Gastrocnemius medialis (tissue), 4 donors: ENCODE measurements around the gene SLC25A39.

Experiments used
- POLR2A ChIP-seq, 2 donors: fragments of 450-650 bp; IDR thresholded peaks; one replicate each; pipeline ENCODE4 v1.6.1; 2017; ENCODE audit warnings: antibody characterized with exemption in 2 of 2, mild to moderate bottlenecking in 2 of 2, moderate library complexity in 2 of 2
- TF ChIP-seq, protein P1 (sequence below), 5 experiments: fragments of 450-650 bp in 3 of 5; fragments of 200-600 bp in 2 of 5; sonication (generic) in 2 of 5; IDR thresholded peaks in 4 of 5; conservative IDR thresholded peaks in 1 of 5; 1 replicate in 4 of 5; 2 replicates in 1 of 5; pipeline ENCODE4 v1.5.1; 2016 to 2019; ENCODE audit warnings: antibody characterized with exemption in 5 of 5, mild to moderate bottlenecking in 3 of 5, moderate library complexity in 3 of 5

DNA sequence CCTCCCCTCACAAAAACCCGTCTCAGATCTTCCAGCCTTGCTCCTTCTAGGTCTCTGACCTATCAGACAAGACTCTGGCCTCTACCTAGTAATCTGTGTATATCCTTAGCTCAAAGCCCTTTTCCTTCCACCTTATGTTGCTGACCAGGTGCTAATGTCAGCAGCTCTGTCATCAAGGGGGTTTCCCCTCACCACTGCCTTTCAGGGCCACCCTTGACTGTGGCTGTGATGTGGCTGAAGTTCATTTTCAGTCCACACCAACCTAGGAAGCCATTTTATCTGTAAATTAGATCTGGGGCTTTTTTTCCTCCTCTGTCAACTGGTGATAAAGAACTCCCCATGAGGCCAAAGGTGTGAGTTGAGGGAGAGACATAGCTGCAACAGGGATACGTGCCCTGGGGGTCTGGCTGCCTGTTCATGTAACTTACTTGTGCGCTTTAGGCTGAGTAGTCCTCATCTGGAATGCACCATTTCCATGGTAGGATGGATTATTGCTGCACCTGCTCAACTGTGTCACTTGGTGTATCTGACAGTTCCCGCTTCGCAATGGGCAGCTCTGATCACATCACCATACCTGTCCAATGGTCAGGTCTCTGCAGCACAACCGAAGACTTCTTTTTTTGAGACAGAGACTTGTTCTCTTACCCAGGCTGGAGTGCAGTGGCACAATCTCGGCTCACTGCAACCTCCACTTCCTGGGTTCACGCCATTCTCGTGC, 31.0 kb downstream of the SLC25A39 start:
- TF ChIP-seq, protein P1, sequence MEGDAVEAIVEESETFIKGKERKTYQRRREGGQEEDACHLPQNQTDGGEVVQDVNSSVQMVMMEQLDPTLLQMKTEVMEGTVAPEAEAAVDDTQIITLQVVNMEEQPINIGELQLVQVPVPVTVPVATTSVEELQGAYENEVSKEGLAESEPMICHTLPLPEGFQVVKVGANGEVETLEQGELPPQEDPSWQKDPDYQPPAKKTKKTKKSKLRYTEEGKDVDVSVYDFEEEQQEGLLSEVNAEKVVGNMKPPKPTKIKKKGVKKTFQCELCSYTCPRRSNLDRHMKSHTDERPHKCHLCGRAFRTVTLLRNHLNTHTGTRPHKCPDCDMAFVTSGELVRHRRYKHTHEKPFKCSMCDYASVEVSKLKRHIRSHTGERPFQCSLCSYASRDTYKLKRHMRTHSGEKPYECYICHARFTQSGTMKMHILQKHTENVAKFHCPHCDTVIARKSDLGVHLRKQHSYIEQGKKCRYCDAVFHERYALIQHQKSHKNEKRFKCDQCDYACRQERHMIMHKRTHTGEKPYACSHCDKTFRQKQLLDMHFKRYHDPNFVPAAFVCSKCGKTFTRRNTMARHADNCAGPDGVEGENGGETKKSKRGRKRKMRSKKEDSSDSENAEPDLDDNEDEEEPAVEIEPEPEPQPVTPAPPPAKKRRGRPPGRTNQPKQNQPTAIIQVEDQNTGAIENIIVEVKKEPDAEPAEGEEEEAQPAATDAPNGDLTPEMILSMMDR (IDR thresholded peaks at IDR 0.05 in 4 of 5, conservative IDR thresholded peaks at IDR 0.05 in 1 of 5), result no peak
- no peak for TF ChIP-seq POLR2A (IDR thresholded peaks at IDR 0.05)
